Measurements from ENCODE around the gene PRAMEF13. TPM values are rescaled to one million over a fixed set of nuclear protein-coding genes. Genes with fewer than 3 reads are reported as not detected.
"Not testable (repeated sequence)": the region's sequence is repeated elsewhere in the genome, so short reads cannot be mapped to it uniquely, and the experiment has no call there.

Gene PRAMEF13
- total and polyA plus RNA-seq, 2 of the 8 experiments (the other 6 are each of a cell fraction or from before 2014, with no cell fraction given) = not detected

GRCh38 chr1:13230601-13231000 lies 29.4 kb upstream of the PRAMEF13 start:
- H3K18ac ChIP-seq (ENCODE audit: extremely low read depth, low read length); H2AK5ac ChIP-seq (ENCODE audit: low read depth, low read length); H3K4me3 ChIP-seq (ENCODE audit: extremely low read depth in 1 of 4, insufficient read depth in 2 of 4, low read depth in 3 of 4, low read length in 4 of 4); POLR2A ChIA-PET (ENCODE audit: partially characterized antibody); H3K79me2 ChIP-seq (ENCODE audit: control insufficient read depth in 1 of 2, insufficient read depth in 2 of 2, low read length in 2 of 2); H3K14ac ChIP-seq (ENCODE audit: insufficient read length); H3K4ac ChIP-seq (replicated peaks; ENCODE audit: insufficient read length, low read depth, low read length); H2BK12ac ChIP-seq (ENCODE audit: low read depth, low read length); H3K4me2 ChIP-seq (ENCODE audit: insufficient read depth in 1 of 2, low read depth in 2 of 2, low read length in 2 of 2); H3K79me1 ChIP-seq (ENCODE audit: low read depth, low read length); H4K20me1 ChIP-seq (replicated peaks in 1 of 2; ENCODE audit: control insufficient read depth in 1 of 2, insufficient read depth in 2 of 2, low read length in 2 of 2); H2BK5ac ChIP-seq (ENCODE audit: low read depth, low read length); H3K23me2 ChIP-seq (ENCODE audit: low read depth, low read length); H3K23ac ChIP-seq (ENCODE audit: insufficient read length); H4K91ac ChIP-seq (replicated peaks; ENCODE audit: insufficient read length, low read length); H2BK120ac ChIP-seq (replicated peaks; ENCODE audit: low read depth, low read length); H2AFZ ChIP-seq (ENCODE audit: low read length); H2BK20ac ChIP-seq (ENCODE audit: low read length); H3K27ac ChIP-seq (ENCODE audit: low read depth, low read length); H3K36me3 ChIP-seq (ENCODE audit: control insufficient read depth in 2 of 4, insufficient read depth in 4 of 4, low read length in 3 of 4); H3K56ac ChIP-seq (replicated peaks; ENCODE audit: insufficient read length, low read depth, low read length); H3K9ac ChIP-seq (replicated peaks in 1 of 4; ENCODE audit: extremely low read depth in 1 of 4, low read depth in 3 of 4, low read length in 3 of 4); FAIRE-seq; H3K27me3 ChIP-seq (replicated peaks in 1 of 4; ENCODE audit: control insufficient read depth in 3 of 4, extremely low read depth in 1 of 4, insufficient read depth in 3 of 4, low read length in 3 of 4); H4K8ac ChIP-seq (ENCODE audit: extremely low read depth, insufficient read depth, low read length); H4K5ac ChIP-seq (ENCODE audit: insufficient read length, low read depth, low read length); H2BK15ac ChIP-seq (ENCODE audit: low read length); H3K4me1 ChIP-seq (replicated peaks in 1 of 4; ENCODE audit: control insufficient read depth in 3 of 4, insufficient read depth in 4 of 4, low read length in 3 of 4); DNase-seq (ENCODE audit: low read depth in 1 of 2, low spot score in 2 of 2): not testable (repeated sequence)
- peaks cover 60 to 77% of the 10 kb centered on the region in 2 experiments for H3K9me3 ChIP-seq (ENCODE audit: insufficient read depth in 2 of 2, low read depth in 1 of 2, low read length in 1 of 2)
- 90% methylated on average over 2 of the region's 2 CpGs; no CpG with 5 or more reads in 1 of the 2 experiments for WGBS, 2 experiments (ENCODE audit: extremely low coverage in 1 of 2, insufficient coverage in 1 of 2, insufficient read length in 1 of 2, insufficient replicate concordance in 2 of 2, low coverage in 1 of 2, low lambda C conversion rate in 2 of 2, missing lambda C conversion rate in 1 of 2)
- CTCF ChIA-PET (ENCODE audit: partially characterized antibody) = interaction anchor here (0.6 kb wide), 1 partner anchor 1062 kb away, joined by 5 read pairs; no protein-coding TSS in a partner anchor

GRCh38 chr1:13230096-13230495 lies 28.9 kb upstream of the PRAMEF13 start:
- H4K91ac ChIP-seq (replicated peaks; ENCODE audit: insufficient read length, low read length); H3K23ac ChIP-seq (ENCODE audit: insufficient read length); H2AFZ ChIP-seq (ENCODE audit: low read length); H4K20me1 ChIP-seq (replicated peaks in 1 of 2; ENCODE audit: control insufficient read depth in 1 of 2, insufficient read depth in 2 of 2, low read length in 2 of 2); H3K27ac ChIP-seq (ENCODE audit: low read depth, low read length); H3K79me1 ChIP-seq (ENCODE audit: low read depth, low read length); H4K5ac ChIP-seq (ENCODE audit: insufficient read length, low read depth, low read length); H2BK15ac ChIP-seq (ENCODE audit: low read length); H2AK5ac ChIP-seq (ENCODE audit: low read depth, low read length); H3K23me2 ChIP-seq (ENCODE audit: low read depth, low read length); H3K9ac ChIP-seq (replicated peaks in 1 of 4; ENCODE audit: extremely low read depth in 1 of 4, low read depth in 3 of 4, low read length in 3 of 4); POLR2A ChIA-PET (ENCODE audit: partially characterized antibody); H3K4me1 ChIP-seq (replicated peaks in 1 of 4; ENCODE audit: control insufficient read depth in 3 of 4, insufficient read depth in 4 of 4, low read length in 3 of 4); H4K8ac ChIP-seq (ENCODE audit: extremely low read depth, insufficient read depth, low read length); H3K4me3 ChIP-seq (ENCODE audit: extremely low read depth in 1 of 4, insufficient read depth in 2 of 4, low read depth in 3 of 4, low read length in 4 of 4); FAIRE-seq; H3K36me3 ChIP-seq (ENCODE audit: control insufficient read depth in 2 of 4, insufficient read depth in 4 of 4, low read length in 3 of 4); H2BK20ac ChIP-seq (ENCODE audit: low read length); H3K27me3 ChIP-seq (replicated peaks in 1 of 4; ENCODE audit: control insufficient read depth in 3 of 4, extremely low read depth in 1 of 4, insufficient read depth in 3 of 4, low read length in 3 of 4); H2BK12ac ChIP-seq (ENCODE audit: low read depth, low read length); H3K4ac ChIP-seq (replicated peaks; ENCODE audit: insufficient read length, low read depth, low read length); H2BK120ac ChIP-seq (replicated peaks; ENCODE audit: low read depth, low read length); DNase-seq (ENCODE audit: low read depth in 1 of 2, low spot score in 2 of 2); H3K18ac ChIP-seq (ENCODE audit: extremely low read depth, low read length); H2BK5ac ChIP-seq (ENCODE audit: low read depth, low read length); H3K79me2 ChIP-seq (ENCODE audit: control insufficient read depth in 1 of 2, insufficient read depth in 2 of 2, low read length in 2 of 2); H3K14ac ChIP-seq (ENCODE audit: insufficient read length); H3K4me2 ChIP-seq (ENCODE audit: insufficient read depth in 1 of 2, low read depth in 2 of 2, low read length in 2 of 2); H3K56ac ChIP-seq (replicated peaks; ENCODE audit: insufficient read length, low read depth, low read length): not testable (repeated sequence)
- WGBS, 2 experiments (ENCODE audit: extremely low coverage in 1 of 2, insufficient coverage in 1 of 2, insufficient read length in 1 of 2, insufficient replicate concordance in 2 of 2, low coverage in 1 of 2, low lambda C conversion rate in 2 of 2, missing lambda C conversion rate in 1 of 2) = 72% methylated on average over 5 of the region's 5 CpGs; no CpG with 5 or more reads in 1 of the 2 experiments
- H3K9me3 ChIP-seq (ENCODE audit: insufficient read depth in 2 of 2, low read depth in 1 of 2, low read length in 1 of 2) = peaks cover 60 to 76% of the 10 kb centered on the region in 2 experiments
- CTCF ChIA-PET (ENCODE audit: partially characterized antibody) = interaction anchor here (0.6 kb wide), 1 partner anchor 1062 kb away, joined by 5 read pairs; no protein-coding TSS in a partner anchor

Measured in H1 (cell line).